Esophagus squamous epithelium (tissue), 5 donors: ENCODE measurements around the gene MFAP3. TPM values are rescaled to one million over a fixed set of nuclear protein-coding genes. Genes with fewer than 3 reads are reported as not detected.

Experiments used
- DNase-seq: peaks from one replicate; lab custom pipeline; 2025; lab: John Stamatoyannopoulos, UW
- H3K27ac ChIP-seq, 4 donors: fragments of 200-600 bp; sonication (generic); one replicate each; pipeline ENCODE4 v1.5.1; 2016 to 2019; ENCODE audit warnings: mild to moderate bottlenecking in 1 of 4
- H3K27me3 ChIP-seq, 4 donors: fragments of 200-600 bp; sonication (generic); 1 replicate in 3 of 4; 2 replicates in 1 of 4; pipeline versions ENCODE4 v1.5.1 to v1.6.0; 2017 to 2021; ENCODE audit warnings: antibody characterized with exemption in 1 of 4
- H3K36me3 ChIP-seq, 3 donors: fragments of 200-600 bp; sonication (generic); one replicate each; pipeline ENCODE4 v1.5.1; 2016 to 2019
- H3K4me1 ChIP-seq, 3 donors: fragments of 200-600 bp; sonication (generic); one replicate each; pipeline ENCODE4 v1.5.1; 2017 to 2019
- H3K4me3 ChIP-seq, 4 donors: fragments of 200-600 bp; sonication (generic); 1 replicate in 3 of 4; 2 replicates in 1 of 4; pipeline ENCODE4 v1.5.1; 2016 to 2019; ENCODE audit warnings: mild to moderate bottlenecking in 2 of 4, moderate library complexity in 1 of 4
- H3K9me3 ChIP-seq, 3 donors: fragments of 200-600 bp; sonication (generic); one replicate each; pipeline ENCODE4 v1.5.1; 2016 to 2019
- POLR2A ChIP-seq, 4 donors: fragments of 450-650 bp; IDR thresholded peaks; one replicate each; pipeline ENCODE4 v1.6.1; 2017; ENCODE audit warnings: antibody characterized with exemption in 4 of 4, mild to moderate bottlenecking in 4 of 4, moderate library complexity in 3 of 4
- WGBS, 2 donors: methylation state at CpG; one replicate each; pipeline ENCODE4 v1.1.5; 2018; 5-methylcytosine and 5-hydroxymethylcytosine counted together
- intact Hi-C: fragments of 100-400 bp; cut with DNase I; formaldehyde crosslinking; loops from one replicate; pipeline ENCODE4 v1.15.0; 2022
- total RNA-seq, 4 donors: library from RNA; depleted of rRNA; stranded (reverse); fragments of >200 nt; gene quantifications; one replicate each; pipeline ENCODE4 v1.1.0, GENCODE V29; 2016
- TF ChIP-seq, protein P1 (sequence below), 6 experiments: fragments of 450-650 bp in 4 of 6; fragments of 200-600 bp in 2 of 6; sonication (generic) in 2 of 6; IDR thresholded peaks; one replicate each; pipeline ENCODE4 v1.5.1; 2016 to 2019; ENCODE audit warnings: antibody characterized with exemption in 6 of 6, mild to moderate bottlenecking in 4 of 6, moderate library complexity in 4 of 6
- donor health status: DM: yes; HTN: yes; CAD: no.

The MFAP3 gene
- total RNA-seq, 4 donors from 2014 or later = 29.0 to 58.1 (median 45.5) TPM

DNA sequence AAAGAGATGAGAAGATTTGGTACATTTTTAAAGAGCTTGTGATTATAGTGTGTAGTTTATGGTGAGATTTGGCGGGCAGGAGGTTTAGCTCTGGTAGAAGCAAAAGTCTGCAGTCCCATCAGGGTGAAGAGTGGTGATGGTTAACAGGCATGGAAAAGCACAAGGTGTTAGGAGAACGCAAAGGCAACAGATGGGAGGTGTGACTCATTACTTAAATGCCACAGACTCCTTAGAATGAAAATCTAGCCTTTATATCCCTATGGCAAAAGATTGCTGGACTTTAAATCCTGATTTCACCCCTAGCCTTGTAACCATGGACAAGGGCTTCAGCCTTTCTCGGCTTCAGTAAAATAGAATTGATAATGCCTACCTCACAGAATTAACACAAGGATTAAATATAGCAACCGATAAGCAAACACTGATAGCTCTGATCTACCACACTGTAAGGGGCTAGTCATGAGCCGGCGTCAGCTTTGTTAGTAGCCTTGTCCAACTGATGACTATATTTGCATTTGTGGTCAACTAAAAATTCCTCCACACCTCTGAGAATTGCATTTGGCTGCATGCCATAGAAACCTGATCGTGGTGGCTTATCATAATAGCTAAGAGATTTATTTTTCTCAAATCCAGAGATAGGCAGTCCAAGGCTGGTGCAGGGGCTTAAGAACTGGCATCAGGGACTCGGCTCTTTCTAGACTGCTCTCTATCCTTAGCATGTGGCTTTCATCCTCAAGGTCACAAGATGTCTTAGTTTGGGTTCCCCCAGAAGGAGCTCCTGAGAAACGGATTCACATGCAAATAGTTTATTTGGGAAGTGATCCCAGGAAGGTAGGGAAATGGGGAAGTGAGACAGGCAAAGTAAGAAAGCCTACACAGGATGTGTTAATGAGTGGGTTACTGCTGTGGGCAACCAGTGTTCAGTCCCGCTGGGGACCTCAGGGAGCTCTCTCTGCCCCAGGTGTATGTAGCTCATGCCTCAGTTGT, 19.6 kb downstream of the MFAP3 start:
- intact Hi-C loops = no loop called here
- no peak for TF ChIP-seq POLR2A (IDR thresholded peaks at IDR 0.05)
- TF ChIP-seq, protein P1, sequence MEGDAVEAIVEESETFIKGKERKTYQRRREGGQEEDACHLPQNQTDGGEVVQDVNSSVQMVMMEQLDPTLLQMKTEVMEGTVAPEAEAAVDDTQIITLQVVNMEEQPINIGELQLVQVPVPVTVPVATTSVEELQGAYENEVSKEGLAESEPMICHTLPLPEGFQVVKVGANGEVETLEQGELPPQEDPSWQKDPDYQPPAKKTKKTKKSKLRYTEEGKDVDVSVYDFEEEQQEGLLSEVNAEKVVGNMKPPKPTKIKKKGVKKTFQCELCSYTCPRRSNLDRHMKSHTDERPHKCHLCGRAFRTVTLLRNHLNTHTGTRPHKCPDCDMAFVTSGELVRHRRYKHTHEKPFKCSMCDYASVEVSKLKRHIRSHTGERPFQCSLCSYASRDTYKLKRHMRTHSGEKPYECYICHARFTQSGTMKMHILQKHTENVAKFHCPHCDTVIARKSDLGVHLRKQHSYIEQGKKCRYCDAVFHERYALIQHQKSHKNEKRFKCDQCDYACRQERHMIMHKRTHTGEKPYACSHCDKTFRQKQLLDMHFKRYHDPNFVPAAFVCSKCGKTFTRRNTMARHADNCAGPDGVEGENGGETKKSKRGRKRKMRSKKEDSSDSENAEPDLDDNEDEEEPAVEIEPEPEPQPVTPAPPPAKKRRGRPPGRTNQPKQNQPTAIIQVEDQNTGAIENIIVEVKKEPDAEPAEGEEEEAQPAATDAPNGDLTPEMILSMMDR (IDR thresholded peaks at IDR 0.05) = no peak
- no peaks in the 10 kb centered on the region for H3K27me3 ChIP-seq
- WGBS, 2 donors = 67 to 73% methylated on average over 9 to 10 of the region's 10 CpGs
- H3K36me3 ChIP-seq = peaks cover 0 to 24% (median 0%) of the 10 kb centered on the region in 3 donors
- no peak for DNase-seq
- no peaks in the 10 kb centered on the region for H3K4me1 ChIP-seq
- H3K9me3 ChIP-seq = no peaks in the 10 kb centered on the region
- no peak overlapping the region for H3K27ac ChIP-seq
- H3K4me3 ChIP-seq = no peak overlapping the region

DNA sequence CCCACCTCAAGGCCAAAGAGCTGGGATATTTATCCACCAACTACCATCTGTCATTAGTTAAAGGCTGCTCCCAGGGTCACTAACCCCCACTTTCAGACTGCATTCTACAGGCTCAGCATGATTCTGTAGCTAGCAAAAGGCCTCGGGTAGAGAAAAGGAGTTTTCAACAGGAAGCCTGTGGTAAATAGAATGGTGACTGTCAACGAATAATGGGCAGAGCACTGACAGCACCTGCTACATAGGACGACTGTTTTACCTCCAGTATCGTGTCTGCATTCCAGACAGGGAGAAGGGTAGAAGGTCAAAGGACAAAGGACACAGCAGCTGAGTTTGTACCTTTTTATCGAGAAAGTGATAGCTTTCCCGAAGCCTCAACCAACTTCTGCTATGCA, 20.3 kb downstream of the MFAP3 start:
- H3K9me3 ChIP-seq = no peaks in the 10 kb centered on the region
- TF ChIP-seq, protein P1 (IDR thresholded peaks at IDR 0.05) = no peak
- TF ChIP-seq POLR2A (IDR thresholded peaks at IDR 0.05) = no peak
- no peak for DNase-seq
- no peaks in the 10 kb centered on the region for H3K4me1 ChIP-seq
- H3K36me3 ChIP-seq = peaks cover 0 to 17% (median 0%) of the 10 kb centered on the region in 3 donors
- intact Hi-C loops = no loop called here
- H3K27ac ChIP-seq = no peak overlapping the region
- H3K27me3 ChIP-seq = no peaks in the 10 kb centered on the region
- H3K4me3 ChIP-seq = no peak overlapping the region
- 60% methylated on average over 6 of the region's 6 CpGs for WGBS, 2 donors

DNA sequence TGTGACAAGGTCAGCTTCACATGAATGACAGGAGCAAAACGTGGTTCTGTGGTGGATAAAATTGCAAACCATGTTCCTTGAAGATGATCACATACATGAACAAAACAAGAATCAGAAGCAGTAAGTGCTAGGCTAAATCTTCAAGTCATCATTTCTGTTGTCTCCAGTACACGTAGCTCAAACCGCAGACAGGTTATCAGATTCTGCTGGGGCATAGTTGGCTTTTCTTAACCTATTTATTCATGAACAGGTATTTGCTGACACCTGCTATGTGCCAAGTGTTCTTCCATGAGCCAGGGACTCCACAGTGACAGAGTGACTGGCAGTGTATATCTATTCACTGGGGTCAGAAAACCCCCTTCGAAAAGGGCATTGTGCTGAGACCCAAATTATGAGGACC, 20.8 kb downstream of the MFAP3 start:
- 71 to 90% methylated on average over 3 to 4 of the region's 4 CpGs for WGBS, 2 donors
- Histone ChIP-seq H3K4me3 (no peak overlapping the region), H3K4me1 (no peaks in the 10 kb centered on the region), H3K36me3 (peaks cover 0 to 12% (median 0%) of the 10 kb centered on the region in 3 donors), H3K27ac (no peak overlapping the region), H3K9me3 (no peaks in the 10 kb centered on the region), H3K27me3 (no peaks in the 10 kb centered on the region)
- intact Hi-C loops = no loop called here
- TF ChIP-seq, protein P1 (IDR thresholded peaks at IDR 0.05) = no peak
- TF ChIP-seq POLR2A (IDR thresholded peaks at IDR 0.05) = no peak
- DNase-seq = no peak

DNA sequence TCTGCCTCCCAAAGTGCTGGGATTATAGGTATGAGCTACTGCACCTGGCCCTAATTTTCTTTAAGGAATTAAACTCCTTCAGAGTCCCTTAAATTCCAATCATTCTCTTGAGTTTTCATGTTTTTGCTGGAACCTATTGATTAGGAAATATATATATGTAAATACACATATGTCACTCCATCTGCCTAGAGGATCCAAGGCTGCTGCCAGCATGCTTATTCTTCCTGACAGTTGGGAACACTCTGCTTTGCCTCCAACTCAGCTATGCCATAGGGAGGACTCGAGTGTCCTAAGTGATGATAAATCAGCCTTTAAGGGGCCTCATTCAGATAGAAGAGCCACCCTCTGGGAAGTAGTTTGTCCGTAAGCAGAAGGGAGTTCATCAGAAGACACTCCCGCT, 21.8 kb downstream of the MFAP3 start:
- Histone ChIP-seq H3K4me3 (no peak overlapping the region), H3K36me3 (peaks cover 0 to 2% (median 0%) of the 10 kb centered on the region in 3 donors), H3K27ac (no peak overlapping the region), H3K9me3 (no peaks in the 10 kb centered on the region), H3K27me3 (no peaks in the 10 kb centered on the region), H3K4me1 (no peaks in the 10 kb centered on the region)
- TF ChIP-seq, protein P1 (IDR thresholded peaks at IDR 0.05) = no peak
- no peak for TF ChIP-seq POLR2A (IDR thresholded peaks at IDR 0.05)
- DNase-seq = no peak
- 71 to 96% methylated on average over 3 of the region's 3 CpGs for WGBS, 2 donors
- intact Hi-C loops = no loop called here

DNA sequence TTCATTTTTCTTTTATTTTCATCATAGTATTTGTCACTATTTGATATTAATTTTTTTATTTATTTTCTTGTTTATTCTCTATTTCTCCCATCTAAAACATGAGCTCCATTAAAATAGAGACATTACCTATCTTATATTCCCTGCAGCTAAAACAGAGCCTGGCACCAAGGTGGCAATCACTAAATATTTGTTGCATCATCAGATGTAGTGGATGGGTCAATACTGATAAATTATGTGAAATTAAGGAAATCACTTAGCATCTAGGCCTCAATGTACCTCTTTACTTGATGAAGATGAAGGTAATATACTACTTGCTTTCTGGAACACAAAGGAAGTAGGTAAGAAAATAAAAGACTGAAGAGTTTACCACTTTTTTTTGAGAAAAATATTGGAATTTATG, 24.6 kb downstream of the MFAP3 start:
- intact Hi-C loops = no loop called here
- Histone ChIP-seq H3K27me3 (no peaks in the 10 kb centered on the region), H3K27ac (no peak overlapping the region), H3K36me3 (no peaks in the 10 kb centered on the region), H3K4me1 (no peaks in the 10 kb centered on the region), H3K4me3 (no peak overlapping the region), H3K9me3 (no peaks in the 10 kb centered on the region)
- TF ChIP-seq POLR2A (IDR thresholded peaks at IDR 0.05) = no peak
- TF ChIP-seq, protein P1 (IDR thresholded peaks at IDR 0.05) = no peak
- DNase-seq = no peak
